ENCODE measurements around the gene TMCC2.

Gene TMCC2

GRCh38 chr1:205211169-205211838 lies 16.4 kb upstream of the TMCC2 start, which contains the start of gene DSTYK:
Gene DSTYK (minus strand): TSS chr1:205211702. CDS start chr1:205211535, 167 bp downstream.
- peak within 1 kb of the TSS; percentile 92 for H3K4me3 ChIP-seq (replicated peaks; ENCODE audit: low read depth, low read length)
- DNase-seq (ENCODE audit: extremely low read depth, low read depth) = peak; percentile 86
- no peak for TF ChIP-seq CTCF (IDR thresholded peaks at IDR 0.05; ENCODE audit: low read depth, low read length, missing control alignments)

- no peak for TF ChIP-seq CTCF (IDR thresholded peaks at IDR 0.05; ENCODE audit: low read depth, low read length, missing control alignments)
- peak overlapping the region; percentile 92 for H3K4me3 ChIP-seq (replicated peaks; ENCODE audit: low read depth, low read length)
- DNase-seq (ENCODE audit: extremely low read depth, low read depth) = no peak
These were observed 15.8 kb upstream of the TMCC2 start for GRCh38 chr1:205211839-205212536.

- H3K4me3 ChIP-seq (replicated peaks; ENCODE audit: low read depth, low read length) = no peak overlapping the region
- no peak for TF ChIP-seq CTCF (IDR thresholded peaks at IDR 0.05; ENCODE audit: low read depth, low read length, missing control alignments)
- DNase-seq (ENCODE audit: extremely low read depth, low read depth) = no peak
These were observed 13.0 kb upstream of the TMCC2 start for GRCh38 chr1:205214756-205215155.

DNA sequence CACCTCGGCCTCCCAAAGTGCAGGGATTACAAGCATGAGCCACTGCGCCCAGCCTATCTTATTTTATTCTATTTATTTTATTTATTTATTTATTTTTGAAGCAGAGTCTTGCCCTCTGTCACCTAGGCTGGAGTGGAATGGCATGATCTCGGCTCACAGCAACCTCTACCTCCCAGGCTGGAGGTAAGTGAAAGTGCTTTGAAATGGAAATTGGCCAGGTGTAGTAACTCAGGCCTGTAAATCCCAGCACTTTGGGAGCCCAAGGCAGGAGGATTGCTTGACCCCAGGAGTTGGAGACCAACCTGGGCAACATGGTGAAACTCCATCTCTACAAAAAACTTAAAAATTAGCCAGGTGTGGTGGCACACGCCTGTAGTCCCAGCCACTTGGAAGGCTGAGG lies 11.2 kb upstream of the TMCC2 start:
- H3K4me3 ChIP-seq (replicated peaks; ENCODE audit: low read depth, low read length) = no peak overlapping the region
- no peak for DNase-seq (ENCODE audit: extremely low read depth, low read depth)
- TF ChIP-seq CTCF (IDR thresholded peaks at IDR 0.05; ENCODE audit: low read depth, low read length, missing control alignments) = no peak

GRCh38 chr1:205217418-205217817 lies 10.3 kb upstream of the TMCC2 start:
- no peak overlapping the region for H3K4me3 ChIP-seq (replicated peaks; ENCODE audit: low read depth, low read length)
- TF ChIP-seq CTCF (IDR thresholded peaks at IDR 0.05; ENCODE audit: low read depth, low read length, missing control alignments) = no peak
- DNase-seq (ENCODE audit: extremely low read depth, low read depth) = no peak

GRCh38 chr1:205220421-205220820 lies 7.3 kb upstream of the TMCC2 start:
- no peak for DNase-seq (ENCODE audit: extremely low read depth, low read depth)
- no peak for TF ChIP-seq CTCF (IDR thresholded peaks at IDR 0.05; ENCODE audit: low read depth, low read length, missing control alignments)
- no peak overlapping the region for H3K4me3 ChIP-seq (replicated peaks; ENCODE audit: low read depth, low read length)
